ENCODE data around the gene MACO1.

- TF ChIP-seq CTCF (IDR thresholded peaks at IDR 0.05; ENCODE audit: low read length) (no peak), EZH2 (IDR thresholded peaks at IDR 0.05; ENCODE audit: borderline replicate concordance, low read length) (no peak)
Measured at GRCh38 chr1:25392841-25393240, 37.9 kb upstream of the MACO1 start.
